Eye (tissue), 1 donor: Measurements from ENCODE around the gene NKIRAS2.
"Not testable (repeated sequence)": the region's sequence is repeated elsewhere in the genome, so short reads cannot be mapped to it uniquely, and the experiment has no call there.

Experiments
- DNase-seq: peaks from one replicate; pipeline ENCODE4 v3.0.0-alpha.2; 2015

The NKIRAS2 gene

DNA sequence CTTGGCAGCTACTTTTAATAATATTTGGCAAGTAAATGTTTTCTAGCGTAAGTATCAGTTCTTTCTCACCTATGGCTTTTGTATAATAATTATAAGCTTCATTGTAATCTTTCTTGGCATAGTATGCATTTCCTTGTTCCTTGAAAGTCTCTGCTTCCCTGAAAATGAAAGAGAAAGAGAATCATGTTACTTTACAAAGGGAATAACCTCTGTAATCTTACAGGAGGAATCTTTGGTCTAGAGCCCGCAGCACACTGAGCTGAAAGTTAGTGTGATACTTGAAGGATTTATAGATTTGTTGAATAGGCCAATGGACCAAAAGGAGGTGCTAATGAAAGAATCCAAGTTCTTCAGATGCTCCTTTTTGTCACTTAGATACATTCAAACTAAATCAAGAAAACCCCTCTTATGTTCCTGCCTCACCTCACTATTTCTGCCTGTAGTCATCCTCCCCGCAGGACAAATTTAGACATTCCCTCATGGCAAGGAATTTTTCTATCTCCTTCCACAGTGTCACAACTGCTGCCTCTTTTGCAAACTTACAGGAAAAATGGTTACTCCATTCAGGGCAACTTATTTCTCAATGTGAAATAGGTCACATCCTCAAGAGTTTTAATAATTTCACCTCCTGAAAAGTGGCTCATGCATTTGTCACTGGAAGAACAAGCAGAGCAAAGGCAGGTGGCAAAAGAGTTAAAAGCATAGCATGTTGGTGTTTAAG is 19.3 kb upstream of the NKIRAS2 start:
- no peak for DNase-seq

DNA sequence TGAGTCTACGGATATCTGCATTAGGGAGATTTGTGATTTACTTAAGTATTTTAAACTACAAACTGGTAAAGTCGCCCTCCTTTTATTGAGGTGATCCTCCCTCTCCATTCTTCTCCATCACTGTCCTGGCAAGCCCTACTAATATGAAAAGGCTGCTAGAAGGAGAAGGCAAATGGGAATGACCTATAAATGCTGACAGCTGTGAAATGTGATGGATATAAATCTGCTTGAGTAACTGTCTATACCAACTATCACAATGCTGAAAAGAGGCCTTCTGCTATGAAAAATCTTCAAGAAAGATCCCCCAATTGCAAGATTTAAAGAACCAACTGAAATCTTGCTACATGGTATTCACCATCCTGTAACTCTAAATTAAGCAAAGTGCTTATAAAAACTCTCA is 18.2 kb upstream of the NKIRAS2 start:
- DNase-seq, result no peak

DNA sequence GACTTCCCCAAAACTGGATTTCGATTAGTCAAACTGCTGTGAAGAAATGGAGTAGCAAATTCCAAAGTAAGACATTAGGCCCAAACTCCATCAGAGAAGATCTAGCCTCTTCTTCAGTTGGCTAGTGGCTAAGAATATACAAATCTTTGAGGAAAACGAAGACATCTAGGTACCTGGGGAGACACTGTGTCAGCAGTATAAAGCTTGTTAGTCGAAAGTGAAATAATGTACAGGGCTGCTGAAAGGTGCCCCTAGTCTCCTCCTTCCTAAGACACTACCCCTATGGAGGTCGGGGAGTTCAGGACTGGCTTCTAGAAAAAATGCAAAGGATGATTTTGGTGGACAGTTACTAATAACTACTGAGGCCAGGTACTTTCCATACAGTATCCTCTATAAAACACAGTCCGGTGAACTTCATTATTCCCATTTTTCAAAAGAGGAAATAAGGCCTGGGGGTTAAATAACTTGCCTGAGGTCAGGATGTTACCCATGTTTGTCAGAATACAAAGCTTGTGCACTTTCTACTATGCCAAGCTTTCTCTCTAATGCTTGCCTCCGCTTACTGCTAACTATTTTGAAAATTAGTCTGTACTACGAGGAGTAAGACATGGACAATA is 17.6 kb upstream of the NKIRAS2 start:
- DNase-seq, result no peak

DNA sequence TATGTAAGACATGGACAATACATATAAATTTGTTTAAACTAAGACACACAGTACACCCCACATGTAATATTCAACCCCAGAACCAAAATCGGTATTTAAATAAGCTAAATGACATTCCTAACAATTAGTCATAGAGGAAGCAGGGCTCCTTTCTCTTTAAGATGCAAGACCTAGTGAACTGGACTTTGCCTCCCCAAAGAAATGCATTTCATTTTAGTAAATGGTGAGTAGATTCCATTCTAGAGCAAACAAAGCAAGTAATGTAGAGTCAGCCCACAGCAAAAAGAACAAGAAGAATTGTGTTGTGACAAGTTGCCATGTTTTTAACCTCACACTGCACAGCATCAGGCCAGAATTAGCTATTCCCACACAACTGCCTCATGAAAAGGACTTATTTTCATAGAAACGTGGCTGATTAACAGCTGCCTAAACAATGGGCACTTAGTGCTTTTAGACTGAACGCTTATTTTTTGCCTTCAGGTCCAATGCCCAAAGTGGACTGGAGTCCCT is 17.0 kb upstream of the NKIRAS2 start:
- DNase-seq, result no peak

DNA sequence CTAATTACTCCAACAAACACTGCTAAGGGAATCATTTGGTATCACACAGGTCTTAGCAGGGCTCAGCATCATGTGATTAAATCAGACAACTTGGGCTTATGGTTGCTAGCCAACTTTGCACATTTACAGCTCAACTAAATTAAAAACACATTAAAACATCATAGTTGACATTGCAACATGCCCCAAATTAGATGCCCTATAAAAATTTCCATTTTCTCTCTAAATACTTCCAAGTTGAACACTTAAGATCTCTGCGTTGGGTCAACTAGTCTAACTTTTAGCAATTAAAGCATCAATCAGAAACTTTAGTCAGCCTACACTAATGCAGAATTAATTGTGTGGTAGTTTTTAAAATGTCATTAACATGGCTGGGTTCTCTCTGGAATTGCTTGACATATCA is 14.7 kb upstream of the NKIRAS2 start:
- no peak for DNase-seq

DNA sequence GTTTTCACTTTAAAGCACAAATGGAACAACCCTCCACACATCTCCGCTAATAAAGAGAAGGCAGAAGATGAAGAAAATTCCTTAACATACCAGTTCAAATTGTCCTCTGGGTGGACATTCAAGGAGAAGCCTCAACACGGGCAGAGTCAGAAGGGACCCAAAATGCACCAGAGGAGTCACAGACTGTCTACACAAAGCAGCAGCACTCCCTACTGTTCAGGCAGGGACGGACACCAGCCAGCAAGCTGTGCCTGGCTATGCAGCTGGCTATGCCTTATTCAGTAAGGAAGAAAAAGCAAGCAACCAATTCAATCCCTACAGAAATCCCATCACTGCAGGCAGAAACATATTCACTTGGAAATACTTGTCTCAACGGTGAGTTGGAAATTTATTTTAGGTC is 10.7 kb upstream of the NKIRAS2 start:
- DNase-seq, result no peak

DNA sequence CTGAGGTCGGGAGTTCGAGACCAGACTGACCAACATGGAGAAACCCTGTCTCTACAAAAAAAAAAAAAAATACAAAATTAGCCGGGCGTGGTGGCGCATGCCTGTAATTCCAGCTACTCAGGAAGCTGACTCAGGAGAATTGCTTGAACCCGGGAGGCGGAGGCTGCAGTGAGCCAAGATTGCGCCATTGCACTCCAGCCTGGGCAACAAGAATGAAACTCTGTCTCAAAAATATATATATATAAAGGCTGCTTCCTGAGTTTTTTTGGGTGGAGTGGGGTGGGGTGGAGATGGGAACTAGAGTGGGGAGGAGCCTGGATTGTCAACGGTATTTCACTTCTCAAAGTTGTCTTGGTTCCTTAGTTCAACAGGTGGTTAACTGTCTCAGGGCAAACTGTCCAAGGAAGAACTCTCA is 9.6 kb upstream of the NKIRAS2 start:
- not testable (repeated sequence) for DNase-seq

DNA sequence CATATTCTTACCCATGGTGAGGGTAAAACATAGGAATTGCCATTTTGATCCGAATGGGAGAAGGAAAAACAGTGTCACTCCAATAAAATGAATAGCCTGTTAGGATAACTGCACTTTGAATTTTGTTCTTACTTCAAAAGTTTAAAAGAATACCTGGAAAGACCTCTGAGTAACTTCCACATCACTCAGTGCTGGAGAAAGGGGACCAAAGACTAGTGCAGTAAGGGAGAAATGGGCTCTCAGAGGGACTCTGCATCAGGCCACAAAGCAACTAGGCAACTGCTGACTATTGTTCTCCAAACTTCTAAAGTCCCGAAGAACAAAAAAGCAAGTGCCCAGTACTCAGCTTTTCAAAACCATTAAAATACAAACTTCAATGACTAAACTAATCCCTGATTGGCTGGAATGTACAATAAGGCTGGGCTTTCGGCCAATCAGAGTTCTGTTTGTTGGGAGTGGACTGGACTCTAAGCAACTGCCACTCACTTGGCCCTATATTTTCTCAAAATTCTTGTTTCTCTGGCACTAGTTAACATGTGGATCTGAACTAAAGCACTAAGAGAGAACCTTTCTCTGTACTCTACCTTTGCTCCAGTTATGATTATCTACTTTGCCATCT is 8.9 kb upstream of the NKIRAS2 start:
- DNase-seq, result no peak

DNA sequence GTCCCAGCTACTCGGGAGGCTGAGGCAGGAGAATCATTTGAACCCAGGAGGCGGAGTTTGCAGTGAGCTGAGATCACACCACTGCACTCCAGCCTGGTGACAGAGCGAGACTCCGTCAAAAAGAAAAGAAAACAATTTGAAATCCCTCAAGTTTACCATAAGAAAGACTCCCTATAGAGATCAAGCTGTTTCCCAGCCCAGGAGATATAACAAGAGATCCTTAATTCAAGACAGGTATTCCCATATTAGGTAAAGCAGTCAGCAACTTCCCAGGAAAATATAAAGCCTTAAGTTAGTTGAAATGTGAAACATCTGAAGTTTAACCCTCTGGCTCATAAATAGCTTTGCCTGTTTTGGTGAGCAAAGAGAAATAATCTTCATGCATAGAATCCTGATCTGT is 7.5 kb upstream of the NKIRAS2 start:
- DNase-seq, result not testable (repeated sequence)

DNA sequence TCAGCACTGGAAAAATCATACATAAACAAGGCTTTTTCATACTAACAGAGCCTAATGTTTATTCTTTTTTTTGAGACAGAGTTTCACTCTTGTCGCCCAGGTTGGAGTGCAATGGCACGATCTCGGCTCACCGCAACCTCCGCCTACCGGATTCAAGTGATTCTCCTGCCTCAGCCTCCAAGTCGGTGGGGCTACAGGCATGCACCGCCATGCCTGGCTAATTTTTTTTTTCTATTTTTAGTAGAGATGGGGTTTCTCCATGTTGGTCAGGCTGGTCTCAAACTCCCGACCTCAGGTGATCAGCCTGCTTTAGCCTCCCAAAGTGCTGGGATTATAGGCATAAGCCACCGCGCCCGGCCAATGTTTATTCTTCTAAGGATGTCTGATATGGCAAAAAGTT is 6.2 kb upstream of the NKIRAS2 start:
- DNase-seq, result not testable (repeated sequence)

DNA sequence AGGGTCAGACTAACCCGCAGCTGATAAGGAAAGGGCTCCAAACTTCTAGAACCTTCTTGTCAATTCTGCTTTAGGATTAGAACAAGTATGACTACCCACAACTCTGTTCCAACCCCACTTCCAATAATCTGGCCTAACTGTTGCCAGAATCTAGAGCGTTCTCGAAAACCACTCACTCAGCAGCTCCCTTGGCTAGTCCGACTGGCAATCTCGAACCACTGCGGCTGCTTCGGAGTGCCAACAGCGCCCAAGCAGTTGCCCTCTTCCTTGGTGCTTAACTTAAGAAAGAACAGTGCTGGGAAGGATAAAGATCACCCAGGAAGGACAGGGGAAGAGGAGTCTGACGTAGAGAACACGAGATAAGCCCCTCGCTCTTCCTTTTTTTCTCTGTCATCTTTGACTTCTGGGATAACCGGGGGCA is 3.5 kb upstream of the NKIRAS2 start:
- DNase-seq, result no peak

DNA sequence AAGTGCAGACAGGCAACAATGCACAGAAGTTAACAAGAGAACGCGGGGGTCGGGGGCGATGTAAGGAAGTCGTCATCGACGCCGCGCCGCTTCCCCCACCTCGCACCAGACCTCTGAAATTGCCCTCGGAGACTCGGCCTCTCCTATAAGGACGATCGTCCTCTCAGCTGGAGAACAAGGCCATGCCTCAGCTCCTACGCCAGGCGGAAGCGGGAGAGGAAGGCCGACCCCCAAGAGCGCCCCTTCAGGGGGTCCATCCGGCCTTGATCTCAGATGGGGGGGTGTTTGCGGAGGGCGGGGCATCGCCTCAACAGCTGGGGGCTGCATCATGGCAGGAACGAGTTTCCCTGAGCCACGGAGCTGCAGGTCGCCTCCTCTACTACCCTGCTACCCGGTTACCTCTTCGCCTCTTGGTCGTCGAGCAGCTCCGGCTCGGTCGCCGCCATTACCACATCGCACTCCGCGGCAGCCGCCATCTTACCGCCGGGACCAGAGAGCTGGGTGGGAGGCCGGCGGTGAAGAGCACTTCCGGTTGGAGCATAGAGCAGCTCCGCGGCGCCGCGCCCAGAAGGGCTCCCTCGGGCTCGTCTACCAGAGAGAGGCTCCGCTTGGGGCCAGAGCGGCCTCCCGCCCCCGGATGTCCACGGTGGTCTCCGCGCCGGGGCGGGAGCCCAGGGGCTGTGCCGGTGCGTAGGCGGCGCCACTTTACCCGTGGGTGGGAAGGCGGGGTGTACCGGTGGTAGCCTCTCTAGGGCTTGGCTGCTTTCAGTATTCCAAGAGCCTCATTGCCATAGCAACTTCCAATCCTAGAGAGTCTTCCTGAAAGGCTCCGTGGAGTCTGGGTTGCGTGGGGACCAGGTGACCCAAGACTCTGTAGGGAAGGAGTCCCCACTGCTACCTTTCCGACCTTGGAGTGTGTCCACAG is 2.7 kb upstream of the NKIRAS2 start, which contains the start of gene DNAJC7:
TSS of gene DNAJC7 (minus strand) at position 499 of the 925 bp plus-strand sequence. CDS start at position 476, 23 bp downstream.
- peak; percentile 97 for DNase-seq

DNA sequence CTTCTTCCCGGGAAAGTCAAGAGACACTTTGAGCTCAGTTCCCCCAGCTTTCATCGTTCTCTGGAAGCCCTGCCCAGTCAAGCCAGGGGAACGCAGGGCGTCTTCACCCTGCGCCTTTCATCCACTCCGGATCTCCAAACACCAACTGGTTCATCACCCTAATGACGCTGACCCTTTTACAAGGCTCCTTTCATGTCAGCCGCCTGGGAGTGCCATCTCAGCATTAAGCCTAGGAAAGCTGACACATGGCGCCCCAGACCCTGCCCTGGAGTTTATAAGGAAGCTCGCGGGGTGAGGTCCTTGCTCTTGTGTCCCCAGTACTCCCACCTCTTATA is 2.1 kb upstream of the NKIRAS2 start:
- DNase-seq, result no peak

DNA sequence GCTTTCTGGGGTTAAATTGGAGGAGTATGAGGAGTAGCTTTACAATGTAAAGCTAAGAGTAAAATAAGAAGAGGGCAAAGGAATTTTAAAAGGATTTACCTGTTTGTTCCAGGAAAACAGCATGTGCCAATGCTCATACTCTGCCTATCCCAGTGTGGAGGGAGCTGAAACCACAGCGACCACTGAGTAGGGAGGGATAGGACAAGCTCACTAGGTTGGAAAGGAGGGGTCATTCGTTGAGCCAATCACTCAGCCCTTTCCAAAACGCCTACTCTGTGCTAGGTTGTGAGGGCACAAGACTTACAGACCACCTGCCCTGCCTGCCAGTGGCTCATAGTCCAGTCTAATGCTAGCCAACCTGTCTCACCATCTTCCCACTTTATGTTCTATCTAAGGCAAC is 1.6 kb upstream of the NKIRAS2 start:
- DNase-seq, result no peak

DNA sequence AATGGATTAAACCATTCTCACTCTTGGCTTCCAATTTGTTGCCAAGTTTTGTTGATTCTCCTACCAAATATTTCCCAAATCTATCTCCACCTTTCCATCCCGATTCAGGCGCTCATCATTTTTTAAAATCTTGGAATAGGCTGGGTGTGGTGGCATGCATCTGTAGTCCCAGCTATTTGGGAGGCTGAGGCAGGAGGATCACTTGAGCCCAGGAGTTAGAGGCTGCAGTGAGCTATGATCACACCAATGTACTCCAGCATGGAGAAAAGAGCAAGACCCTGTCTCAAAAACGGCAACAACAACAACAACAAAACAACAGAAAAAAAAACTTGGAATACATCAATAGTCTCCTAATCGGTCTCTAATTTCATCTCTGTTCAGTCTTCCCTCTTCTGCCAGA is 902 bp upstream of the NKIRAS2 start:
- DNase-seq, result no peak

DNA sequence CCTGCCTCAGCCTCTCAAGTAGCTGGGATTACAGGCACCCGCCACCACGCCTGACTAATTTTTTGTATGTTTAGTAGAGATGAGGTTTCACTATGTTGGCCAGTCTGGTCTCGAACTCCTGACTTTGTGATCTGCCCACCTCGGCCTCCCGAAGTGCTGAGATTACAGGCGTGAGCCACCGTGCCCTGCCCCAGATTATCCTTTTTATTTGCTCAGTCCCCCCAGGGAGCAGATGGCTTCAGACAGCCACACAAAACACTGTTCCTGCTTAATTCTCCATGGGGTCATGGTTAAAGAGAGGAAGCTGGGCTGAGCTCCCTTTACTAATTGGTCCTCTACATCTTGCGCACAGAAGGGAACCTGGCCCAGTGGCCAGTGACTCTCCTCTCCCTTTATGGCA is 955 bp downstream of the NKIRAS2 start:
- not testable (repeated sequence) for DNase-seq

DNA sequence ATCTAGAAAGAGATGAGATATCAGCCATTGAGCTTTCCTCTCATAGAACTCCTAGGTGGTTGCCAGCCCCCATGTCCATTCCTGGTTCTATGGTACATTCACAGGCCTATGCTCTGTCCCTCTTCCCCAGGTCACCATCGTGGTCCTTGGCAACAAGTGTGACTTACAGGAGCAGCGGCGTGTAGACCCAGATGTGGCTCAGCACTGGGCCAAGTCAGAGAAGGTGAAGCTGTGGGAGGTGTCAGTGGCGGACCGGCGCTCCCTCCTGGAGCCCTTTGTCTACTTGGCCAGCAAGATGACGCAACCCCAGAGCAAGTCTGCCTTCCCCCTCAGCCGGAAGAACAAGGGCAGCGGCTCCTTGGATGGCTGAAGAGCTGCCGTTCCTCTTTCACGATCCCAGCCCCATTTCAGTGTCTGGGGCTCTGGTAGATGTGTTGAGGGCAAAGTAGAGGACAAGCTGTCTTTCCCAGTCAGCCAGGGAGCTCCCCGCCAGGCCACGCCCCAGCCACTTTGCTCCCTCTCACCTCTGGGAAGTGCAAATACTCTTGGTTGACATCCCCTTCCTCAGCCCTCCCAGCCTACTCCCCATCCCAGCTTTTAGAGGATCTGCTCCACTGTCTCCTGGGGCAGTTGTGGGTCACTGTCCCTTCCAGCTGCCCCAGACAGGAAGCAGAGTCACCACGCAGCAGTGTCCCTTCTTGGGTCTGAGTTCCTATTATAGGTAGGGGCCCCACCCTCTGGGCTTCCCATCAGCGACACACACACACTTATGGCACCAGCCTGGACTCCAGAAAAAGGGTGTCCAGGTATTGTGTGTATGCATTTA is 3.8 kb downstream of the NKIRAS2 start:
- DNase-seq, result no peak

DNA sequence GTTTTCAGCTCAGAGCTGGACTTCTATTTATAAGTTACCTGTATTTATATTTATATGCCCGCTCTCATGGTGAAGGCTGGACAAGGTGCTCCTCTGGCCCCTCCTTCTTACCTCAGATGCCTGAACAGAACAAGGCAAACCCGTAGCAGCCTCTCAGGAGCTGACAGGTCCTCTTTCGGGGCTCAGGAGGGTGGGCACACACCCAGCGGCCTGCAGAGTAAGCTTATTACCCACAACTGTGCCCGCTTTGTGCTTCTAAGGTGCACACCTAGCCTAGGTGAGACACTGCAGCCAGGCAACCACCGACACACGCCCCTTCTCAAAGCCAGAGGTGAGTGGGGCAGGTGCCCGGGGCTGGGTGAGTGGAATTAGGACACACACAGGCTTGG is 5.3 kb downstream of the NKIRAS2 start:
- DNase-seq, result no peak

DNA sequence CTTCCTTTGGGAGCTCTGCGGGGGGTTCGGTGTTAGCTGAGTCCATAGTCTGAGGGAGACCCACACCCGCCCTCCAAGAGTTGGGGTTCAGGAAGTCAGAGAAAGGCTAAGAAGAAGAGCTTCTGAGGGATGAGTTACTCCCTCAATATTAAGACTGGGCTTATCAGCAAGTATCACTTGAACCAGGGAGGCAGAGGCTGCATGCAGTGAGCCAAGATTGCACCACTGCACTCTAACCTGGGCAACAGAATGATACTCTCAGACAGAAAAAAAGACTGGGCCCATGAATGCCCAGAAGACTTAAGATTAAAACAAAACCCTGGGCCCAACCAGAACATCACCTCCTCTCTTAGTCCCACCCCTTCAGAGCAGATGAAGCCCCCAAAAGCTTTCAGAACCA is 6.0 kb downstream of the NKIRAS2 start:
- DNase-seq, result no peak

DNA sequence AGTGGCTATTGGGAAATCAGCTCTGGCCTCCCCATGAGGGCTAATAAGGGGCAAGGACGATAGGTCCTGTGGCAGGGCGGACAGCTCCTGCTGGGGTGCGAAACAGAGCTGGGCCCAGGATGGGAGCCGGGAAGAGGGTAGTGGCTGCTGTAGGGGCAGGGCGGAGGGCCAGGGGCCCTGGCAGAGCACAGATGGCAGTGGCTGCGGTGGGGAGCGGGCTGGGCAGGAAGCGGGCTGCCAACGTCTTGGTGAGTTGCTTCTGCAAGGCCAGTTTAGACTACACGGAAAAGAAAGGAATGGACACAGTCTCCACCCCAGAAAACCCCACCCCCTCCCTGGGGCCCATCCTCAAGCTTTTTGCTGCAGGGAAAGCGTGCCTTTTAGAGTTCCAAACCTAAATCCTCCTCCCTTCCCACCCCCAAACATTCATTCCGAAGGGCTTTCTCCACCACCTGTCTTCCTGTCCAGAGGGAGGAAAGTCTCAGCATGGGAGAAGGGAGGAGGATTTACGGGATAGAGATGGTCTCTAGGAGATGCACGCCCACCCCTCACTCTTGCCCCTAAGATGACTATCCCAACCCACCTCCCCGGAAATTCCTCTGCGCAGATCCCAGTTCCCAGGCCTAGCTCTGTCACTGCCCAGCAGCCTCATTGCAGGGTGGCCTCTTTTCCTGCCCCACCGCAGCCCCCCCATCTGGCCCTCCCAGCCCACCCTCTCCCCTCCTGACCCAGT is 7.1 kb downstream of the NKIRAS2 start:
- DNase-seq, result peak; percentile 67

DNA sequence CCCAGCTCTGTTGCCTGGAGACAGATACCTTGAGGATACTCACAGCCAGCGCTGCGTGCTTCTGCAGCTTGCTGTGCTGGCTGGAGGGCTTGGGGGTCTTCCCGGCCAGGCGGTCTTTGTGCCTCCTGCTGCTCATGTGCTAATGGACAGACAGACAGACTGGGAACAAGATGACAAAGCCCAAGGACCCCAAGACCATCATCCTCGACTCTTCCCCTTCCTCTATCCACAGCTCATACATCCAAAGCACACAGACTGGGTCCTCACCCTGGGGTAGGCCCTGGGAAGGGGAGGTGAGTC is 7.7 kb downstream of the NKIRAS2 start:
- no peak for DNase-seq
